ENCODE measurements around the gene CD48.

DNA sequence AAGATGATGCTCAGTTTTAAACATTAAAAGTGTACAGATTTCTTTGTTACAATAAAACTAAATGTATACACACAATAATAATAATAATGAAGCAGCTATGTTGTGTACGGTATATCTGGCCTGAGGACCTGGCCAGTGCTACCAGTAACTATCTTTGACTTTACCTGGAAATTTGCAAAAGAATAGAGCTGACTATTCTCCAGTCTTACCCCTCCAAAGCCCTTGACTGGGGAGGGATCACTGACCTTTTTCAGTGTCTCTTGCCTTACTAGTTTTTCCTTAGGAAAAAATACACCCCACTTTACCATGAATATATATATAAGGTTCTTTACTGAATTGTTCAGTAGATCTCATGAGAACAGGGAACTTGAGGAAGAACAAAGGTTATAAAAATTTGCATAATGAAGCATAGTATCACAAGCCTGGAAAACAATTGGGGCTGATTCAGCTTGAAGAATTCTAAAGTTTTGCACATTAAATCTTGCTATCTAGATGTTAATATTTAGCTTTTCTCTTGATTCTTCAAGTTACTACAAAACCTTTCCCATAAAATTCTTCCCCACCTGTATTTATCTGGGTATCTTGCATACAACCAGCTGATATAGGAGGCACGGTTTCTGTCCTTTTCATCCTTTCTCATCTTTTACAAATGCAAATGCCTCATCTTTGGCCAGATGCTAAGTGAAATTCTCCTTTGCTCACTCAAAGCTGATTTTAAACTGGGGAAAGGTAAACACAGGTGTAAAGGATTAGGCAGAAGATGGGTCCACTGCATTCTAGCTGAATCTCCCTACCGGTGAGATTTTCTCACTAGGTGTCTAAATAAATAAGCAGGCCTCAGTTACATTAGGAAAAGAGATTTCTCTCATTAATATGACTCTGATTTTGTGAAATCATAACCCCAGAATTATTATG lies 39.8 kb downstream of the CD48 start:
- TF ChIP-seq EP300 (IDR thresholded peaks at IDR 0.05; ENCODE audit: borderline replicate concordance in 1 of 2, low read depth in 1 of 2, low read length in 1 of 2) (no peak), CTCF (IDR thresholded peaks at IDR 0.05) (no peak), TEAD4 (IDR thresholded peaks at IDR 0.05; ENCODE audit: borderline replicate concordance, insufficient read depth) (no peak), NFIC (IDR thresholded peaks at IDR 0.05; ENCODE audit: borderline replicate concordance) (no peak), RCOR1 (IDR thresholded peaks at IDR 0.05; ENCODE audit: low read length) (no peak), GABPA (IDR thresholded peaks at IDR 0.05; ENCODE audit: low read depth) (no peak), POLR2AphosphoS5 (IDR thresholded peaks at IDR 0.05; ENCODE audit: low read depth, low read length) (no peak), RFX5 (IDR thresholded peaks at IDR 0.05; ENCODE audit: low read length) (no peak), SMC3 (IDR thresholded peaks at IDR 0.05; ENCODE audit: low read depth, low read length) (no peak)
- TF ChIP-seq, protein P1, sequence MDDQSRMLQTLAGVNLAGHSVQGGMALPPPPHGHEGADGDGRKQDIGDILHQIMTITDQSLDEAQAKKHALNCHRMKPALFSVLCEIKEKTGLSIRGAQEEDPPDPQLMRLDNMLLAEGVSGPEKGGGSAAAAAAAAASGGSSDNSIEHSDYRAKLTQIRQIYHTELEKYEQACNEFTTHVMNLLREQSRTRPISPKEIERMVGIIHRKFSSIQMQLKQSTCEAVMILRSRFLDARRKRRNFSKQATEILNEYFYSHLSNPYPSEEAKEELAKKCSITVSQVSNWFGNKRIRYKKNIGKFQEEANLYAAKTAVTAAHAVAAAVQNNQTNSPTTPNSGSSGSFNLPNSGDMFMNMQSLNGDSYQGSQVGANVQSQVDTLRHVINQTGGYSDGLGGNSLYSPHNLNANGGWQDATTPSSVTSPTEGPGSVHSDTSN (IDR thresholded peaks at IDR 0.05) = no peak
